Stomach (tissue), 4 donors: ENCODE results near the gene HSF2.

Source experiments
- CTCF ChIP-seq, 7 experiments: fragments of 450-650 bp in 4 of 7; fragments of 200-600 bp in 3 of 7; sonication (generic) in 3 of 7; IDR thresholded peaks; one replicate each; pipeline ENCODE4 v1.5.1; 2016 to 2019; ENCODE audit warnings: antibody characterized with exemption in 7 of 7, control low read depth in 2 of 7, mild to moderate bottlenecking in 1 of 7
- POLR2A ChIP-seq, 4 donors: fragments of 450-650 bp; IDR thresholded peaks; one replicate each; pipeline ENCODE4 v1.6.1; 2016; ENCODE audit warnings: antibody characterized with exemption in 4 of 4, control low read depth in 2 of 4, mild to moderate bottlenecking in 1 of 4, moderate library complexity in 1 of 4
- POLR2AphosphoS5 ChIP-seq, 3 donors: sonication (generic); formaldehyde crosslinking; IDR thresholded peaks; one replicate each; pipeline ENCODE4 v1.6.1; 2016; ENCODE audit warnings: antibody characterized with exemption in 3 of 3

GRCh38 chr6:122412001-122412400 lies 12.5 kb downstream of the HSF2 start:
- no peak for TF ChIP-seq CTCF (IDR thresholded peaks at IDR 0.05)
- TF ChIP-seq POLR2AphosphoS5 (IDR thresholded peaks at IDR 0.05), result no peak
- TF ChIP-seq POLR2A (IDR thresholded peaks at IDR 0.05), result no peak
